OCI-LY1 (cell line): Measurements from ENCODE around the gene TRABD2A.
A peak's percentile ranks its signal among the peaks of the same experiment; 100 is the strongest.

Experiments used
- H2AFZ ChIP-seq: fragments of 200-600 bp; sonication (generic), shearing (Covaris generic); 2 replicates; pipeline ENCODE4 v1.6.0; 2014; ENCODE audit warnings: antibody characterized with exemption, mild to moderate bottlenecking, low read length
- H3F3A ChIP-seq: fragments of 200-600 bp; sonication (generic), shearing (Covaris generic); 2 replicates; pipeline ENCODE4 v1.6.0; 2014; ENCODE audit warnings: mild to moderate bottlenecking, antibody characterized with exemption, low read length, moderate library complexity; ENCODE audit not compliant: insufficient read depth
- H3K27ac ChIP-seq: fragments of 200-600 bp; sonication (generic); 2 replicates; pipeline ENCODE4 v1.5.1; 2014; ENCODE audit warnings: low read length, mixed run types, mild to moderate bottlenecking, low read depth; ENCODE audit not compliant: poor library complexity, severe bottlenecking
- H3K27me3 ChIP-seq: fragments of 200-600 bp; sonication (generic); 2 replicates; pipeline ENCODE4 v1.6.0; 2014; ENCODE audit warnings: antibody characterized with exemption, mild to moderate bottlenecking, low read length, moderate library complexity; ENCODE audit not compliant: insufficient read depth
- H3K36me3 ChIP-seq: fragments of 200-600 bp; sonication (generic); 2 replicates; pipeline ENCODE4 v1.6.1; 2014; ENCODE audit warnings: mild to moderate bottlenecking, antibody characterized with exemption, low read length, moderate library complexity, mixed read lengths; ENCODE audit not compliant: insufficient read depth
- H3K4me1 ChIP-seq: fragments of 200-600 bp; sonication (generic); 2 replicates; pipeline ENCODE4 v1.5.1; 2014; ENCODE audit warnings: mild to moderate bottlenecking, low read length, moderate library complexity; ENCODE audit not compliant: insufficient read depth, severe bottlenecking
- H3K4me2 ChIP-seq: fragments of 200-600 bp; sonication (generic), shearing (Covaris generic); 2 replicates; pipeline ENCODE4 v1.6.1; 2014; ENCODE audit warnings: low read length
- H3K4me3 ChIP-seq: fragments of 200-600 bp; sonication (generic); 2 replicates; pipeline ENCODE4 v1.5.1; 2014; ENCODE audit warnings: low read length, low read depth, mild to moderate bottlenecking, mixed read lengths; ENCODE audit not compliant: poor library complexity, severe bottlenecking
- H3K79me2 ChIP-seq: fragments of 200-600 bp; shearing (Covaris generic); 2 replicates; pipeline ENCODE4 v1.6.1; 2016; ENCODE audit warnings: mixed run types, low read length, mixed read lengths; ENCODE audit not compliant: insufficient read depth
- H3K9ac ChIP-seq: fragments of 200-600 bp; sonication (generic), shearing (Covaris generic); 2 replicates; pipeline ENCODE4 v1.6.1; 2014; ENCODE audit warnings: mild to moderate bottlenecking, low read length, mixed read lengths
- H3K9me2 ChIP-seq: fragments of 200-600 bp; sonication (generic), shearing (Covaris generic); 2 replicates; pipeline ENCODE4 v1.6.1; 2014; ENCODE audit warnings: low read depth, mild to moderate bottlenecking, low read length, mixed read lengths
- H3K9me3 ChIP-seq: fragments of 200-600 bp; shearing (Covaris generic); 2 replicates; pipeline ENCODE4 v1.6.1; 2014; ENCODE audit warnings: low read length, mixed read lengths
- H4K20me1 ChIP-seq: fragments of 200-600 bp; sonication (generic), shearing (Covaris generic); 2 replicates; pipeline ENCODE4 v1.6.0; 2016; ENCODE audit warnings: mild to moderate bottlenecking, low read length; ENCODE audit not compliant: insufficient read depth
- EZH2 ChIP-seq: fragments of 200-600 bp; sonication (generic), shearing (Covaris generic); IDR thresholded peaks from 2 replicates; pipeline ENCODE4 v1.8.0; 2017; ENCODE audit warnings: borderline replicate concordance, mixed run types, mild to moderate bottlenecking, antibody characterized with exemption, low read length, moderate library complexity, mixed read lengths
- TF ChIP-seq, protein P1 (sequence below): fragments of 200-600 bp; sonication (generic), shearing (Covaris generic); IDR thresholded peaks from 2 replicates; pipeline ENCODE4 v1.5.1; 2017; ENCODE audit warnings: mild to moderate bottlenecking, antibody characterized with exemption, low read length, moderate library complexity, mixed read lengths

TRABD2A gene

DNA sequence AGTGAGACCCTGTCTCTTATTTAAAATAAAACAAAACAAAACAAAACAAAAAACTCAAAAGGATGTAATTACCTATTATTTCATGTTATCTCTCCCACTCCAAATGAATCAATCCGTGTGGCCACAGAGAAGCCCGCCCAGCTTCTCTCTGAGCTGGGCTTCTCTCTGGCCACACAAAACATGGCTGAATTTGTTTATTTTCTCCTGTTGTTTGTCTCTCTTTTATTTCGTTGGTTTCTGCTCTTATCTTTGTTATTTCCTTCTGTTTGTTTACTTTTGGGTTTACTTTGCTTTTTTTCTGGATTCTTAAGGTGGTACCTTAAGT, 1.5 kb upstream of the TRABD2A start:
- no peak overlapping the region for H3K9ac ChIP-seq
- no peaks in the 10 kb centered on the region for H3K79me2 ChIP-seq
- H3K4me1 ChIP-seq = peaks cover 24% of the 10 kb centered on the region
- H3K4me3 ChIP-seq = no peak overlapping the region
- H3K36me3 ChIP-seq = no peaks in the 10 kb centered on the region
- no peak overlapping the region for H2AFZ ChIP-seq
- H4K20me1 ChIP-seq = no peaks in the 10 kb centered on the region
- no peaks in the 10 kb centered on the region for H3F3A ChIP-seq
- peak overlapping the region; percentile 85 for H3K4me2 ChIP-seq
- H3K9me2 ChIP-seq = no peaks in the 10 kb centered on the region
- no peaks in the 10 kb centered on the region for H3K9me3 ChIP-seq
- no peak overlapping the region for H3K27ac ChIP-seq
- H3K27me3 ChIP-seq = peaks cover 8% of the 10 kb centered on the region; the same call in 1 of the 2 replicates
- TF ChIP-seq, protein P1, sequence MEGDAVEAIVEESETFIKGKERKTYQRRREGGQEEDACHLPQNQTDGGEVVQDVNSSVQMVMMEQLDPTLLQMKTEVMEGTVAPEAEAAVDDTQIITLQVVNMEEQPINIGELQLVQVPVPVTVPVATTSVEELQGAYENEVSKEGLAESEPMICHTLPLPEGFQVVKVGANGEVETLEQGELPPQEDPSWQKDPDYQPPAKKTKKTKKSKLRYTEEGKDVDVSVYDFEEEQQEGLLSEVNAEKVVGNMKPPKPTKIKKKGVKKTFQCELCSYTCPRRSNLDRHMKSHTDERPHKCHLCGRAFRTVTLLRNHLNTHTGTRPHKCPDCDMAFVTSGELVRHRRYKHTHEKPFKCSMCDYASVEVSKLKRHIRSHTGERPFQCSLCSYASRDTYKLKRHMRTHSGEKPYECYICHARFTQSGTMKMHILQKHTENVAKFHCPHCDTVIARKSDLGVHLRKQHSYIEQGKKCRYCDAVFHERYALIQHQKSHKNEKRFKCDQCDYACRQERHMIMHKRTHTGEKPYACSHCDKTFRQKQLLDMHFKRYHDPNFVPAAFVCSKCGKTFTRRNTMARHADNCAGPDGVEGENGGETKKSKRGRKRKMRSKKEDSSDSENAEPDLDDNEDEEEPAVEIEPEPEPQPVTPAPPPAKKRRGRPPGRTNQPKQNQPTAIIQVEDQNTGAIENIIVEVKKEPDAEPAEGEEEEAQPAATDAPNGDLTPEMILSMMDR = no peak
- TF ChIP-seq EZH2 = no peak

DNA sequence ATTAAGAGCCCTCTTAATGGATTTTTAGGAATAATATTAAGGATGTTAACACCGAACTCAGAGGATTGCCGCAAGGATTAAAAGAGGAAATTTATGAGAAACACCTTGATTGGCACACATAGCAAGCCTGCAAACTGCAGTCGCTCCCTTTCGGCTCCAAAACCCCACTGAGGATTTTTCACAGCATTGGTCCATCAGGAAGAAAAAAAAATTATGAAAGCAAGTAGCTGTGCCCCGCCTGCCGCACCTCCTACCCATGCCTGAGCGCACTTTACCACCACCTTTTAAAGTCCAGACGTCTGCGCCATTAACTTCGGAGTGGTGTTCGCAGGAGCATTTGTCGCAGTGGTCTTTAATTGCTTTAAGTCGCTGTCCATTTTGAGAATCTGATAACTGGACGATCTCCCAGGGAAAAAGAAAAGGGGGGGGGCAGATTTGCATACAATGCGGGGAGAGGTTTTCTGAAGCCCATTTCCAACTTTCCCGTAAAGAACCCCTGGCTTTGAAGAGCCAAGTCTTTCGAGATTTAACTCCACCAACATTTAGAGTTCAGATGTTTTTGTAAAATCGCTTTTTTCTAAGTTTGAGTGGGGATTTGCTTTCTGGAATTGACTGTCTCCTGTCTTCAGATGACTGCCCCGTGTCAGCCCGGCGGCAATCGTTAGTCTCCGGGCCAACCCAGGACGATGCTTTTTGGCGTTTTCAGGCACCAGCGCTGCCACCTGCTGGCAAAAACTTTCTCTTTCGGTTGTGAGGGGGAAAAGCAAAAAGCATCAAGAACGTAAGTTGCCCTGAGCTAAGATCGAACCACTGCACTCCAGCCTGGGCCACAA, 913 bp upstream of the TRABD2A start:
- peak overlapping the region; percentile 59 for H3K9ac ChIP-seq
- H3K27me3 ChIP-seq = peaks cover 8% of the 10 kb centered on the region; the same call in 1 of the 2 replicates
- H3K27ac ChIP-seq = no peak overlapping the region

DNA sequence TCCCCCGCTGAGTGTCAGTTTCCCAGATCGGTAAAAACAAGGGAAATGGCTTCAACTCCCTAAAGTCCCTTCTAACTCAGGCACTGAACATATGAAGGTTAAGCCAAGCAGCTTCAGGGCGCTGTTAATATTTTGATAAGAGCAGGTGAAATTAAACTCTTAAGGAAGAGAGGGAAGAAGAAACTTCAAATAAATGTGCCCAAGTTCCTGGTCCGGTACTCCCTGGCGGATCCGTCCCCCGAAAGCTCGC, 564 bp downstream of the TRABD2A start:
- H3F3A ChIP-seq = no peaks in the 10 kb centered on the region
- H3K27ac ChIP-seq = no peak overlapping the region
- H4K20me1 ChIP-seq = no peaks in the 10 kb centered on the region
- H3K9ac ChIP-seq = peak overlapping the region; percentile 59; the same call in 1 of the 2 replicates
- no peaks in the 10 kb centered on the region for H3K9me2 ChIP-seq
- H3K27me3 ChIP-seq = peaks cover 8% of the 10 kb centered on the region; the same call in 1 of the 2 replicates
- H3K4me1 ChIP-seq = peaks cover 24% of the 10 kb centered on the region
- TF ChIP-seq, protein P1 = no peak
- TF ChIP-seq EZH2 = no peak
- H3K36me3 ChIP-seq = no peaks in the 10 kb centered on the region
- H3K79me2 ChIP-seq = no peaks in the 10 kb centered on the region
- peak overlapping the region; percentile 85 for H3K4me2 ChIP-seq
- H3K4me3 ChIP-seq = peak overlapping the region; percentile 61
- H2AFZ ChIP-seq = no peak overlapping the region
- no peaks in the 10 kb centered on the region for H3K9me3 ChIP-seq

More for the DNA sequence above, 913 bp upstream of the TRABD2A start:
- peaks cover 24% of the 10 kb centered on the region for H3K4me1 ChIP-seq
- H3K9me2 ChIP-seq = no peaks in the 10 kb centered on the region
- no peak for TF ChIP-seq EZH2
- TF ChIP-seq, protein P1 = peak; percentile 85
- H3F3A ChIP-seq = no peaks in the 10 kb centered on the region
- H3K79me2 ChIP-seq = no peaks in the 10 kb centered on the region
- no peaks in the 10 kb centered on the region for H3K9me3 ChIP-seq
- no peaks in the 10 kb centered on the region for H3K36me3 ChIP-seq
- H3K4me3 ChIP-seq = peak overlapping the region; percentile 61
- peak overlapping the region; percentile 69; the same call in 1 of the 2 replicates for H2AFZ ChIP-seq
- no peaks in the 10 kb centered on the region for H4K20me1 ChIP-seq
- peak overlapping the region; percentile 85 for H3K4me2 ChIP-seq
